Vagina (tissue), 2 donors: ENCODE measurements around the gene PINLYP. TPM values are rescaled to one million over a fixed set of nuclear protein-coding genes. Genes with fewer than 3 reads are reported as not detected.

Source experiments
- DNase-seq, 2 donors: peaks; one replicate each; pipeline ENCODE4 v3.0.0-alpha.2; 2017; ENCODE audit errors: extremely low spot score in 2 of 2
- H3K27ac ChIP-seq: fragments of 200-600 bp; sonication (generic); one replicate; pipeline ENCODE4 v1.5.1; 2019
- H3K27me3 ChIP-seq: fragments of 200-600 bp; sonication (generic); one replicate; pipeline ENCODE4 v1.5.1; 2019
- H3K36me3 ChIP-seq, 2 donors: fragments of 200-600 bp; sonication (generic); one replicate each; pipeline ENCODE4 v1.5.1; 2017 to 2019
- H3K4me1 ChIP-seq: fragments of 200-600 bp; sonication (generic); one replicate; pipeline ENCODE4 v1.5.1; 2019
- H3K4me3 ChIP-seq, 2 donors: fragments of 200-600 bp; sonication (generic); 1 replicate in 1 of 2; 2 replicates in 1 of 2; pipeline ENCODE4 v1.5.1; 2016 to 2019
- H3K9me3 ChIP-seq: fragments of 200-600 bp; sonication (generic); one replicate; pipeline ENCODE4 v1.5.1; 2019
- POLR2A ChIP-seq, 2 donors: fragments of 450-650 bp; IDR thresholded peaks; one replicate each; pipeline ENCODE4 v1.6.1; 2017; ENCODE audit warnings: antibody characterized with exemption in 2 of 2, mild to moderate bottlenecking in 2 of 2, moderate library complexity in 2 of 2
- POLR2AphosphoS5 ChIP-seq, 2 donors: sonication (generic); formaldehyde crosslinking; IDR thresholded peaks; one replicate each; pipeline ENCODE4 v1.9.0; 2017; ENCODE audit warnings: antibody characterized with exemption in 2 of 2, mild to moderate bottlenecking in 2 of 2, low read depth in 1 of 2; ENCODE audit not compliant: insufficient read depth in 1 of 2
- intact Hi-C: fragments of 100-400 bp; cut with DNase I; formaldehyde crosslinking; loops from one replicate; pipeline ENCODE4 v1.15.1; 2023
- total RNA-seq: library from RNA; depleted of rRNA; stranded (reverse); fragments of >200 nt; gene quantifications from one replicate; pipeline ENCODE4 v1.2.3, GENCODE V29; 2016
- TF ChIP-seq, protein P1 (sequence below), 3 experiments: fragments of 450-650 bp in 2 of 3; fragments of 200-600 bp in 1 of 3; sonication (generic) in 1 of 3; IDR thresholded peaks; one replicate each; pipeline ENCODE4 v1.5.1; 2017 to 2019; ENCODE audit warnings: antibody characterized with exemption in 3 of 3, mild to moderate bottlenecking in 2 of 3, moderate library complexity in 2 of 3

Gene PINLYP
- total RNA-seq, 1 donor from 2014 or later, result 8.8 TPM

DNA sequence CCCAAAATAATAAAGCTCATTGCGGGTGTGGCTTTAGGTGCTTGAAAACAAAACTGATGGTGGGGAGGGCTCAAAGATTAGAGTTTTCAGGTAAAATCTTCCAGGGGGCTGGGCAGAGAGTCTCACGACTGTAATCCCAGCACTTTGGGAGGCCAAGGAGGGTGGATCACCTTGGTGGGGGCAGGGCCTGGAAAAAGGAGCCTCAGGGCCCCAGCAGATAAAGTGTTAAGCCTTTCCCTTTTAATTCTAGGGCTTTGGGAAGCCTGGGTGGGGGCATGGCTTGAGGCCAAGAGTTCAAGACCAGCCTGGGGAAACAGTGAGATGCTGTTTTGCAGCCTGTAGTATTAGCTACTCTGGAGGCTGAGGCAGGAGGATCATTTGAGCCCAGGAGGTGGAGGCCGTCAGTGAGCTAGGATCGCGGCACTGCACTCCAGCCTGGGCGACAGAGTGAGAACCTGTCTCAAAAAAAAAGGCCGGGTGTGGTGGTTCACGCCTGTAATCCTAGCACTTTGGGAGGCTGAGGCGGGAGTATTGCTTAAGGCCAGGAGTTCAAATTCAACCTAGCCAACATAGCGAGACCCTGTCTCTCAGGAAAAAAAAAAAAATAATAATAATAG lies 18.6 kb downstream of the PINLYP start:
- H3K36me3 ChIP-seq, result peaks cover 0 to 33% of the 10 kb centered on the region in 2 donors
- H3K27ac ChIP-seq, result peak overlapping the region; percentile 96
- peaks cover 39% of the 10 kb centered on the region for H3K4me1 ChIP-seq
- no peak for DNase-seq
- TF ChIP-seq POLR2AphosphoS5 (IDR thresholded peaks at IDR 0.05; ENCODE audit: insufficient read depth in 1 of 2, low read depth in 1 of 2) (no peak), POLR2A (IDR thresholded peaks at IDR 0.05) (no peak)
- TF ChIP-seq, protein P1, sequence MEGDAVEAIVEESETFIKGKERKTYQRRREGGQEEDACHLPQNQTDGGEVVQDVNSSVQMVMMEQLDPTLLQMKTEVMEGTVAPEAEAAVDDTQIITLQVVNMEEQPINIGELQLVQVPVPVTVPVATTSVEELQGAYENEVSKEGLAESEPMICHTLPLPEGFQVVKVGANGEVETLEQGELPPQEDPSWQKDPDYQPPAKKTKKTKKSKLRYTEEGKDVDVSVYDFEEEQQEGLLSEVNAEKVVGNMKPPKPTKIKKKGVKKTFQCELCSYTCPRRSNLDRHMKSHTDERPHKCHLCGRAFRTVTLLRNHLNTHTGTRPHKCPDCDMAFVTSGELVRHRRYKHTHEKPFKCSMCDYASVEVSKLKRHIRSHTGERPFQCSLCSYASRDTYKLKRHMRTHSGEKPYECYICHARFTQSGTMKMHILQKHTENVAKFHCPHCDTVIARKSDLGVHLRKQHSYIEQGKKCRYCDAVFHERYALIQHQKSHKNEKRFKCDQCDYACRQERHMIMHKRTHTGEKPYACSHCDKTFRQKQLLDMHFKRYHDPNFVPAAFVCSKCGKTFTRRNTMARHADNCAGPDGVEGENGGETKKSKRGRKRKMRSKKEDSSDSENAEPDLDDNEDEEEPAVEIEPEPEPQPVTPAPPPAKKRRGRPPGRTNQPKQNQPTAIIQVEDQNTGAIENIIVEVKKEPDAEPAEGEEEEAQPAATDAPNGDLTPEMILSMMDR (IDR thresholded peaks at IDR 0.05), result no peak
- H3K9me3 ChIP-seq, result no peaks in the 10 kb centered on the region
- peak overlapping the region; percentile 52 to 62 for H3K4me3 ChIP-seq
- intact Hi-C loops, result no loop called here
- H3K27me3 ChIP-seq, result no peaks in the 10 kb centered on the region

DNA sequence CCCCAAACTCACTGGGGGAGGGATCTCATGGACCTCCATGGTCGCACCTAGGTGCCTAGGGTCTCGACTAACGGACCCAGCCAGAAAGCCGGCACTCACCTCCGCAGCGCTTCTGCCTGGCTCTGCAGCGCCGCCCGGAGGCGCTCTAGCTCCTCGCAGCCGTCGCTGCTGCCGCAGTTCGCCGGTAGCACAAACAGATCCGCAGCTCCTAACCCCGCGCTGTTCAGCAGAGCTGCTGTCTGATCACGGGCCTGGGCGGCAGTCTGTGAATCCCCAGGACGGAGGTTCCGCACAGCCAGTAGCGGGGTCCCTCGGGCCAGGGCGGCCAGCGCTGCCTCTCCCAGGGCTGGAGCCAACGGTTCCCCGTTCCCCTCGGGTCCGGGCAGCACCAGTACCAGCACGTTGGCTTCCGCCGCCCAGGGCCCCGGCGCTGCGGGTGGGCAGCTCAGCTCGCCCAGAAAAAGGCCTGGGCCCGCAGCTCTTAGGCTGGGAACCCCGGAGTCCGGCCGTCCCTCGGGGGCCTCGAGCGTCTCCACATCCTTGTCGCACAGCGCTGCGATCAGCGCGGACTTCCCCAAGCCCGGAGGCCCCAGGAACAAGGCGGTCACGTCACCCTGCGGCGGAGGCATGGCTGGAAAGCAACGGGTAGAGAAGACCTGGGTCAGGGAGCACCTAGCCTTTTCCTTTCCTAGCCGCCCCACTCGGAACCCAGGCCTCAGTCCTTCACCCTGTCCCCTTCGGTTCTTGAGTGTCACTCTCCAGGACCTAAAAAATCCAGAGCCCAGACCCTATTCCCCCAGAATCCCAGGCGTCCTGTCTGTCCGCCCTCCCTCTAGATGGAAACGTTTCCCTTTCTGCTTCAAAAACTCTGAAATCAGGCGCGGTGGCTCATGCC lies 19.4 kb downstream of the PINLYP start:
- Histone ChIP-seq H3K4me1 (peaks cover 39% of the 10 kb centered on the region), H3K9me3 (no peaks in the 10 kb centered on the region), H3K36me3 (peaks cover 0 to 37% of the 10 kb centered on the region in 2 donors), H3K27me3 (no peaks in the 10 kb centered on the region), H3K4me3 (peak overlapping the region; percentile 52 to 62), H3K27ac (peak overlapping the region; percentile 96)
- no peak for DNase-seq
- intact Hi-C loops, result no loop called here
- TF ChIP-seq, protein P1 (IDR thresholded peaks at IDR 0.05), result peak in 2 of 3 experiments; percentile 35 to 65
- TF ChIP-seq POLR2A (IDR thresholded peaks at IDR 0.05), result no peak

DNA sequence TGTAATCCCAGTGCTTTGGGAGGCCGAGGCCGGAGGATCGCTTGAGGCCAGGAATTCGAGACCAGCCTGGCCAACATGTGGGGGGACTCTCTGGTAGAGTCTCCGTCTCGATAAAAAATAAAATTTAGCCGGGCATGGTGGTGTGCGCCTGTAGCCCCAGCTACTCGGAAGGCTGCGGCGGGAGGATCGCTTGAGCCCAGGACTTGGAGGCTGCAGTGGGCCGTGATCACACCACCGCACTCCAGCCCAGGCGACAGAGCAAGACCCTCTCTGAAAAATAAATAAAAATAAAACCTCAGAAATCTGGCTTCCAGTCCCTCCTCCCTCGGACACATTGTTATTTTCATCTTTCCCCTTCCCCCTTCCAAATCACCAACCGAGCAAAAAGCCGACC lies 20.0 kb downstream of the PINLYP start:
- DNase-seq, result no peak
- no peaks in the 10 kb centered on the region for H3K9me3 ChIP-seq
- no peak for TF ChIP-seq POLR2A (IDR thresholded peaks at IDR 0.05)
- TF ChIP-seq, protein P1 (IDR thresholded peaks at IDR 0.05), result peak in 1 of 3 experiments; percentile 13
- H3K4me1 ChIP-seq, result peaks cover 39% of the 10 kb centered on the region
- no peaks in the 10 kb centered on the region for H3K27me3 ChIP-seq
- peak overlapping the region; percentile 52 to 62 for H3K4me3 ChIP-seq
- H3K36me3 ChIP-seq, result peaks cover 0 to 38% of the 10 kb centered on the region in 2 donors
- peak overlapping the region; percentile 96 for H3K27ac ChIP-seq
- intact Hi-C loops, result no loop called here

DNA sequence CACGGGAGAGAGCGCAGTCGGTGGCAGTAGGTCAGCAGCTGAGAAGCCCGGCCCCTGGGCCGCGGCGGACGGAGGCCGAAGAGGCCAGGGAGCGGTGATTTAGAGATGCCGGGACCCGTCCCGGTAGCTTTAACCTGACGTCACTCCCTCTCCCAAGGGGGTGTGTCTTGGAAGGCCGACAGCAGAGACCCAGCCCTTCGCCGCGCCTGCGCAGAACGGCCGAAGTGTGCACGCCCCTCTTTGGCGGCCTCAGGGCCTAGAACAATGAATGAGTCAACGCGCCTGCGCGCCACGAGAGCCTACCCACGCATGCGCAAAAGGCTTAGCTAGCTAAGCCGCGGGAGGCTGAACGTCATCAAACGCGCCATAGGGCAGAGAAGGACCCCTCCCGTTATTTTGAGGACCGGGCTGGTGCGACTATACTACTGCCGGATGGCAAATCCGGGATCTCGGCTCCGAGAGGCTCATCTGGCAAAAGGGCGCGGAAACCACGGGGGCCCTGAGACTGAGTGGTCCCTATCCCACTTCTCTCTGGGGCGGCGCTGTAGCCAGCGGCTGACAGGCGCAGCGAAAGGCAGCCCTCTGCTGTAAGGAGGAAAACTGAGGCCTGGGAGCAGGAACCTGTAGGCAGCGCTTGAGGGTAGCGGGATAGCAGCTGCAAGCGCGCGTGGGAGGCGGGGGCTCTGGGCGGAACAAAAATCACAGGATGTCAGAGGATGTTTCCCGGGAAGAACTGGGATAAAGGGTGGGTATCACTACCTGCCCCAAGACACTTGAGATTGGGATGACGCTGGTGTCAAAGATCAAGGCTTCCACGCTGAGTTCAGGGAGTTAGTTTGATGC lies 20.6 kb downstream of the PINLYP start, which contains the start of the genes IRGQ and ZNF576:
Gene IRGQ, minus strand, starts transcription at position 136 of the 843 bp plus-strand sequence. CDS start 796 bp downstream, outside the sequence.
Gene ZNF576, plus strand, starts transcription at position 597 of the 843 bp plus-strand sequence. CDS start 514 bp downstream, outside the sequence.
- H3K27me3 ChIP-seq, result no peaks in the 10 kb centered on the region
- DNase-seq, result peak; percentile 99 to 100
- peak within 1 kb of the TSS; percentile 96 for H3K27ac ChIP-seq
- intact Hi-C loops, result no loop called here
- H3K36me3 ChIP-seq, result peaks cover 0 to 35% of the 10 kb centered on the region in 2 donors
- TF ChIP-seq, protein P1 (IDR thresholded peaks at IDR 0.05), result no peak
- peak; percentile 20 to 90 for TF ChIP-seq POLR2A (IDR thresholded peaks at IDR 0.05)
- TF ChIP-seq POLR2AphosphoS5 (IDR thresholded peaks at IDR 0.05; ENCODE audit: insufficient read depth in 1 of 2, low read depth in 1 of 2), result peak; percentile 98 to 100
- H3K4me1 ChIP-seq, result peaks cover 39% of the 10 kb centered on the region
- no peaks in the 10 kb centered on the region for H3K9me3 ChIP-seq
- peak within 1 kb of the TSS; percentile 62 to 64 for H3K4me3 ChIP-seq
